Neutrophil (primary cell): Measurements from ENCODE around the gene AGRN.

Source experiments
- H3K27ac ChIP-seq: fragments of 200-600 bp; sonication (generic); 2 replicates; pipeline ENCODE4 v1.5.1; 2016; ENCODE audit warnings: mild to moderate bottlenecking, moderate library complexity
- H3K27me3 ChIP-seq: fragments of 200-600 bp; sonication (generic); 2 replicates; pipeline ENCODE4 v1.6.0; 2016; ENCODE audit warnings: mild to moderate bottlenecking
- H3K36me3 ChIP-seq: fragments of 200-600 bp; sonication (generic); 2 replicates; pipeline ENCODE4 v1.5.1; 2017
- H3K4me1 ChIP-seq, 2 experiments: fragments of 200-600 bp in 1 of 2; sonication (generic) in 1 of 2; 1 replicate in 1 of 2; 2 replicates in 1 of 2; pipeline versions ENCODE4 v1.5.1 to v1.6.1; 2013 to 2016; ENCODE audit warnings: low read depth in 1 of 2, low read length in 1 of 2, mild to moderate bottlenecking in 1 of 2, moderate library complexity in 1 of 2; ENCODE audit not compliant: control insufficient read depth in 1 of 2, insufficient read depth in 1 of 2
- H3K4me3 ChIP-seq, 2 experiments: fragments of 200-600 bp in 1 of 2; sonication (generic) in 1 of 2; 1 replicate in 1 of 2; 2 replicates in 1 of 2; pipeline ENCODE4 v1.5.1; 2013 to 2016; ENCODE audit warnings: low read depth in 1 of 2, low read length in 1 of 2, mild to moderate bottlenecking in 1 of 2, moderate library complexity in 1 of 2
- H3K9me3 ChIP-seq: fragments of 200-600 bp; sonication (generic); 2 replicates; pipeline ENCODE4 v1.5.1; 2016
- TF ChIP-seq, protein P1 (sequence below): fragments of 200-600 bp; sonication (generic); IDR thresholded peaks from 2 replicates; pipeline ENCODE4 v1.5.1; 2016; ENCODE audit warnings: antibody characterized with exemption

Gene AGRN

DNA sequence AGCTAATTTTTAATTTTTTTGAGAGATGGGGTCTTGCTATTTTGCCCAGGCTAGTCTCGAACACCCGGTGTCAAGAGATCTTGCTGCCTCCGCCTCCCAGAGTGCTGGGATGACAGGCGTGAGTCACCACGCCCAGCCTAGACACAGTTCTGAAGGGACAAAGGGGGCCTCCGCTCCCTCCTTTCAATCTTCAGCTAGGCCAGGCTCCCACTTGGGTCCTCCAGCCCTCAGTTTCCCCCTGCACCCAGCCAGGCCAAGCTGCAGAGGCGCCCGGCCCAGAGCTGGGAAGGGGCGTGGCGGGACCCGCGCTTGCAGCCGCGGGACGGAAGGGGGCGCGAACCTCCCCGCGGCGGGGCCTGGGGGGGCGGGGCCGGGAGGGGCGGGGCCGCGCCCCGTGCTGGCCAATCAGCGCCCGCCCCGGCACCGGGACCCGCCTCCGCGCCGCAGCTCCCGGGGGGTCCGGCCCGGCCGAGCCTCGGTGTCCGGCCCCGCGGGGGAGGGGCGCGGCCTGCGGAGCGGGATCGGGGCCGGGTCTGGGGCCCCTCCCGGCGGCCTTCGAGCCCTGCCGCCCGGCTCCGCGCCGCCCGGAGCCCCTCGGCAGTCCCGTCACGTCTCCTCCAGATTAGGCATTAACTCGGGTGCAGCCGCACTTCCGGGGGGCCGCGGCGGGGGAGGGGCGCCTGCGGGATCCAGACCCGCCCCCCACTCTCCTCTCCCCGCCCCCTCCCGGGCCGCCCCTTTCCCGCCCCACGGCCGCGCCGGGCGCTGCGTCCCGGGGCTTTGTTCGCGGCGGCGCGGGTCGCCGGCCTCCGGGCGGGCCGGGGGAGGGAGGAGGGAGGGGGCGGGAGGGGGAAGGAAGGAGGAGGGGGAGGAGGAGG lies 559 bp upstream of the AGRN start:
- Histone ChIP-seq H3K4me3 (peak overlapping the region; percentile 32 to 59), H3K4me1 (peaks cover 2 to 12% of the 10 kb centered on the region in 2 experiments), H3K36me3 (no peaks in the 10 kb centered on the region), H3K27me3 (peaks cover 63% of the 10 kb centered on the region), H3K27ac (peak overlapping the region; percentile 50), H3K9me3 (no peaks in the 10 kb centered on the region)
- TF ChIP-seq, protein P1, sequence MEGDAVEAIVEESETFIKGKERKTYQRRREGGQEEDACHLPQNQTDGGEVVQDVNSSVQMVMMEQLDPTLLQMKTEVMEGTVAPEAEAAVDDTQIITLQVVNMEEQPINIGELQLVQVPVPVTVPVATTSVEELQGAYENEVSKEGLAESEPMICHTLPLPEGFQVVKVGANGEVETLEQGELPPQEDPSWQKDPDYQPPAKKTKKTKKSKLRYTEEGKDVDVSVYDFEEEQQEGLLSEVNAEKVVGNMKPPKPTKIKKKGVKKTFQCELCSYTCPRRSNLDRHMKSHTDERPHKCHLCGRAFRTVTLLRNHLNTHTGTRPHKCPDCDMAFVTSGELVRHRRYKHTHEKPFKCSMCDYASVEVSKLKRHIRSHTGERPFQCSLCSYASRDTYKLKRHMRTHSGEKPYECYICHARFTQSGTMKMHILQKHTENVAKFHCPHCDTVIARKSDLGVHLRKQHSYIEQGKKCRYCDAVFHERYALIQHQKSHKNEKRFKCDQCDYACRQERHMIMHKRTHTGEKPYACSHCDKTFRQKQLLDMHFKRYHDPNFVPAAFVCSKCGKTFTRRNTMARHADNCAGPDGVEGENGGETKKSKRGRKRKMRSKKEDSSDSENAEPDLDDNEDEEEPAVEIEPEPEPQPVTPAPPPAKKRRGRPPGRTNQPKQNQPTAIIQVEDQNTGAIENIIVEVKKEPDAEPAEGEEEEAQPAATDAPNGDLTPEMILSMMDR, result peak; percentile 50

DNA sequence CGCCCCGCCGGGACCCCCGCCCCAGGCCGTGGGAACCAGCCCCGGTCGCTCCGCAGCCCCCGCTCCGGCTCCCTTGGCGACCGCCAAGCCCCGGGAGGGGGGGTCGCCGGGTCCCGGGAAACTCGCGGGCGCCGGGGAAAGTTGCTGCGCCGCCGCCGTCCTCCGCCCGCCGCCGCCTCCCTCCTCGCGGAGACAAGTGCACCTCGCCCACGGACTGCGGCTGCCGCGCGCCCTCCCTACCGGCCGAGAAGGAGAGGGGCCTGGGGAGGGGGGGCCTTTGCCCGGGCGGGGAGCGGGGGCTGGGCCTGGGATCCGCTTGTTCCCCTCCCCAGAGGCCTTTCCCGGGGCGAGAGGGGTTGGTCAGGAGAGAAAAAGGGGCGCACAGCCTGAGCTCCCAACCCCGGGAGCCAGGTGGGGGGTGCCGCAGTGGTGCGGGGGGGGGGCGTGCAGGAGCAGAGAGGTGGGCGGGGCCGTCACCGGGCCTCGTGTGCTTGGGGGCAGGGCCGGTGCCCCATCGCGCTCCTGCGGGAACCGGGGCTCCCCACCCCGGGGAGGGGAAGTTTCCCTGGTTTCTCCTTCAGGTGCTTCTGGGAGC lies 592 bp downstream of the AGRN start:
- H3K36me3 ChIP-seq, result no peaks in the 10 kb centered on the region
- H3K27ac ChIP-seq, result no peak overlapping the region
- H3K4me1 ChIP-seq, result peaks cover 0 to 12% of the 10 kb centered on the region in 2 experiments
- TF ChIP-seq, protein P1, result no peak
- H3K4me3 ChIP-seq, result peak overlapping the region; percentile 52 to 59
- peaks cover 74% of the 10 kb centered on the region for H3K27me3 ChIP-seq
- H3K9me3 ChIP-seq, result no peaks in the 10 kb centered on the region

DNA sequence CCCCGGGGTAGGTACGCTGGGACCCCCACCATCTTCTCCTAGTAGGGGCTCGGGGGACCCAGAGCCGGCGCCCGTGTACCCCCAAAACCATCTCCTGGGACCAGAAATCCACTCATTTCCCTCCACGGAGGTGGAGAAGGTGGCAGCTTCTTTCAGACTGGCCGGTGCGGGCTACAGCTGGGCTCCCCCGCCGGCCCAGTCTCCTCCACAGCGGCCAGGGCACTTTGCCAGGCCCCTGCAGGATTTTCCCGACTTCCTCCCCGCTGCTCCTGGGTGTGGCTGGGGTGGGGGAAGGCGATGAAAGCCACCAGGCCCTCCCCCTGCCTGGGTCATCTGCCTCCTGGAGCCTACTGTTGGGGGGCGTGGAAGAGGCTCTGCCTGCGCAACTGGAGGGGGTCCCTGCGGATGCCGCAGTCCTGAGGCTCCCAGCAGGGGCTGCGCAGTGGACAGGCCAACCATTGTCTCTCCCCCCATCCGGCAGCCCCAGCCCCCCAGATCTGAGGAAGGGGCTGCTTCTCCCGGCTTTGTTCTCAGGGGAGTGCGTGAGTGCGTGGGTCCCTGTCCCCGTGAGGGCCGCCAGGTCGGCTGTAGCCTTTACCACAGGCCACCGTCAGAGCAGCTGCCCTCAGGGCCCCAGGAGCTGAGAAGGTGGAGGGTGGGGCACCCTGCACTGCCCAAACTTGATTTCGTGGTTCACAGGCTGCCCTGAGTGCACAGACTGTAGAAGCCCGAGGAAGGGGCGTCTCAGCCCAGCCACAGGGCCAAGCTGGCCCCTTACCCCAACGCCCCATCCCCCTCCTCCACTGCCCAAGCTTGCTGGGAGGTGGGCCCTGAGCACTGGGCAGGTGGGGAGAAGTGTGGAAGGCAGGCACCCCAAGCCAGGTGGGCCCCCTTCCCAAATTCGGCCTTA lies 1.3 kb downstream of the AGRN start:
- TF ChIP-seq, protein P1, result no peak
- H3K27me3 ChIP-seq, result peaks cover 82% of the 10 kb centered on the region
- H3K36me3 ChIP-seq, result no peaks in the 10 kb centered on the region
- no peak overlapping the region for H3K27ac ChIP-seq
- peaks cover 0 to 12% of the 10 kb centered on the region in 2 experiments for H3K4me1 ChIP-seq
- H3K9me3 ChIP-seq, result no peaks in the 10 kb centered on the region
- H3K4me3 ChIP-seq, result no peak overlapping the region

DNA sequence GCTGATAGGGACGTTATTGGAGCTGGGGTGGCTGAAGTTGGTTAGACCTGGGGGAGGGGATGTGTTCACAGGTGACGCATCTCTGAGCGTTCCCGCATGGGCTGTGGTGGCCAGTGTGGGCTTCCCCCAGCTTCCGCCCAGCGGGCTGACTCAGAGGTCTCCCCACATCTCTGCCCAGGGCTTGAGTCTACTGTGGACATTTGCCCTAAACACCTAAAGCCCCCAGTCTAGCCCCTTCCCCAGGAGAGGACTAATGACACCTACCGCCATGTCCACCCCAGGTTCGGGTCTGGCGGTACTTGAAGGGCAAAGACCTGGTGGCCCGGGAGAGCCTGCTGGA lies 2.0 kb downstream of the AGRN start:
- H3K9me3 ChIP-seq, result no peaks in the 10 kb centered on the region
- peaks cover 88% of the 10 kb centered on the region for H3K27me3 ChIP-seq
- TF ChIP-seq, protein P1, result no peak
- H3K27ac ChIP-seq, result no peak overlapping the region
- peaks cover 0 to 12% of the 10 kb centered on the region in 2 experiments for H3K4me1 ChIP-seq
- H3K36me3 ChIP-seq, result no peaks in the 10 kb centered on the region
- H3K4me3 ChIP-seq, result no peak overlapping the region

DNA sequence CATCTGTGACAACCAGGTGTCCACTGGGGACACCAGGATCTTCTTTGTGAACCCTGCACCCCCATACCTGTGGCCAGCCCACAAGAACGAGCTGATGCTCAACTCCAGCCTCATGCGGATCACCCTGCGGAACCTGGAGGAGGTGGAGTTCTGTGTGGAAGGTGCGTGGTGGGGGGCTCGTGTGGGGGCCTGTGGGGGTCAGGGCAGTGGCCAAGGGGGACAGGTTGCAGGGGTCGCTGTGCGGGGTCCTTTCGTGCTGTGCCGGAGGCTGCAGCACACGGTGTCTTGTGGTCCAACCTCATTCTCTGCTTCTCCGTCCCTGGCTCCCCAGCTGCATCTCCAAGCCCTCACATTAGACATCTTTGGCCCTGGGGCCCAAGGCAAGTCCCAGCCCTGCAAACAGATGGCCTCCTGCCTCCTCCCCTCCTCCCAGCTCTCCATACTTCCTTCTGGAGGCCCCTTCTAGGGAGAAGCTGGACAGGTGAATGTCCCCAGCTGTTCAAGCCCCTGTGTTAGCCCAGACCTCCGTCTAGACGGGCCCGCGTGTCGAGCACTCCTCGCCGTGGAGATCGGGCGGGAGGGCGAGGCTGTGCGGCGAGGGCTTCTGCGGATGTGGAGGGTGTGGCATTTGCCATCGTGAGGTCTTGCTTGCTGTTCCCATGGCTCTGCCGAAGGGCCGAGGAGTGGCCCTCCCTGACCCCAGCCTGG lies 2.5 kb downstream of the AGRN start:
- Histone ChIP-seq H3K36me3 (no peaks in the 10 kb centered on the region), H3K4me1 (peaks cover 0 to 12% of the 10 kb centered on the region in 2 experiments), H3K9me3 (no peaks in the 10 kb centered on the region), H3K27ac (no peak overlapping the region), H3K4me3 (no peak overlapping the region), H3K27me3 (peaks cover 94% of the 10 kb centered on the region)
- TF ChIP-seq, protein P1, result no peak
